B cell (primary cell): ENCODE results near the gene FOXP3.

Experiments used
- CTCF ChIP-seq: fragments of 200-600 bp; IDR thresholded peaks from one replicate; pipeline ENCODE4 v1.8.0; 2022; ENCODE audit warnings: antibody characterized with exemption, mild to moderate bottlenecking
- EZH2 ChIP-seq: IDR thresholded peaks from 2 replicates; pipeline ENCODE4 v1.6.1; 2012; ENCODE audit warnings: borderline replicate concordance, low read depth, mild to moderate bottlenecking, moderate library complexity, low read length; ENCODE audit not compliant: insufficient read depth, poor library complexity, severe bottlenecking

GRCh38 chrX:49208399-49208798 is 56.1 kb downstream of the FOXP3 start:
- TF ChIP-seq EZH2 (no peak), CTCF (no peak)
